ENCODE data around the gene ITGA2. TPM values are rescaled to one million over a fixed set of nuclear protein-coding genes. Genes with fewer than 3 reads are reported as not detected.

ITGA2 gene
- polyA plus RNA-seq, 1 experiment: 5.3 TPM

- TF ChIP-seq, protein P1, sequence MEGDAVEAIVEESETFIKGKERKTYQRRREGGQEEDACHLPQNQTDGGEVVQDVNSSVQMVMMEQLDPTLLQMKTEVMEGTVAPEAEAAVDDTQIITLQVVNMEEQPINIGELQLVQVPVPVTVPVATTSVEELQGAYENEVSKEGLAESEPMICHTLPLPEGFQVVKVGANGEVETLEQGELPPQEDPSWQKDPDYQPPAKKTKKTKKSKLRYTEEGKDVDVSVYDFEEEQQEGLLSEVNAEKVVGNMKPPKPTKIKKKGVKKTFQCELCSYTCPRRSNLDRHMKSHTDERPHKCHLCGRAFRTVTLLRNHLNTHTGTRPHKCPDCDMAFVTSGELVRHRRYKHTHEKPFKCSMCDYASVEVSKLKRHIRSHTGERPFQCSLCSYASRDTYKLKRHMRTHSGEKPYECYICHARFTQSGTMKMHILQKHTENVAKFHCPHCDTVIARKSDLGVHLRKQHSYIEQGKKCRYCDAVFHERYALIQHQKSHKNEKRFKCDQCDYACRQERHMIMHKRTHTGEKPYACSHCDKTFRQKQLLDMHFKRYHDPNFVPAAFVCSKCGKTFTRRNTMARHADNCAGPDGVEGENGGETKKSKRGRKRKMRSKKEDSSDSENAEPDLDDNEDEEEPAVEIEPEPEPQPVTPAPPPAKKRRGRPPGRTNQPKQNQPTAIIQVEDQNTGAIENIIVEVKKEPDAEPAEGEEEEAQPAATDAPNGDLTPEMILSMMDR (IDR thresholded peaks at IDR 0.05; ENCODE audit: insufficient read depth, low read depth, low read length): no peak
- POLR2A ChIA-PET: interaction anchor here (0.7 kb wide), 1 partner anchor 10 kb away, joined by 3 read pairs; no protein-coding TSS in a partner anchor
- H3K4me3 ChIP-seq (ENCODE audit: low read depth, low read length): no peak overlapping the region
- H3K36me3 ChIP-seq (ENCODE audit: control insufficient read depth, insufficient read depth, low read length): no peaks in the 10 kb centered on the region
- CTCF ChIA-PET: interaction anchor here (0.8 kb wide), 1 partner anchor 93 kb away, joined by 3 read pairs; no protein-coding TSS in a partner anchor
- DNase-seq (ENCODE audit: low read depth): no peak
- no peaks in the 10 kb centered on the region for H3K27me3 ChIP-seq (ENCODE audit: control insufficient read depth, insufficient read depth, low read length)
Measured at GRCh38 chr5:53041740-53042139, 52.6 kb downstream of the ITGA2 start.

- ChIA-PET POLR2A (no interaction called here), CTCF (interaction anchor here (1.2 to 1.9 kb wide), 2 partner anchors 10 to 97 kb away, joined by 3 to 6 read pairs; no protein-coding TSS in a partner anchor)
- no peaks in the 10 kb centered on the region for H3K27me3 ChIP-seq (ENCODE audit: control insufficient read depth, insufficient read depth, low read length)
- H3K4me3 ChIP-seq (ENCODE audit: low read depth, low read length): no peak overlapping the region
- TF ChIP-seq, protein P1 (IDR thresholded peaks at IDR 0.05; ENCODE audit: insufficient read depth, low read depth, low read length): no peak
- no peaks in the 10 kb centered on the region for H3K36me3 ChIP-seq (ENCODE audit: control insufficient read depth, insufficient read depth, low read length)
- no peak for DNase-seq (ENCODE audit: low read depth)
Measured at GRCh38 chr5:53045263-53045662, 56.1 kb downstream of the ITGA2 start.

GRCh38 chr5:53048248-53048647 is 59.1 kb downstream of the ITGA2 start:
- TF ChIP-seq, protein P1 (IDR thresholded peaks at IDR 0.05; ENCODE audit: insufficient read depth, low read depth, low read length): no peak
- CTCF ChIA-PET: interaction anchor here (0.6 to 1.5 kb wide), 2 partner anchors 12 to 106 kb away, joined by 3 to 5 read pairs; no protein-coding TSS in a partner anchor
- POLR2A ChIA-PET: no interaction called here
- H3K36me3 ChIP-seq (ENCODE audit: control insufficient read depth, insufficient read depth, low read length): no peaks in the 10 kb centered on the region; the same call in 1 of the 2 replicates
- no peak overlapping the region for H3K4me3 ChIP-seq (ENCODE audit: low read depth, low read length)
- DNase-seq (ENCODE audit: low read depth): no peak
- H3K27me3 ChIP-seq (ENCODE audit: control insufficient read depth, insufficient read depth, low read length): no peaks in the 10 kb centered on the region

DNA sequence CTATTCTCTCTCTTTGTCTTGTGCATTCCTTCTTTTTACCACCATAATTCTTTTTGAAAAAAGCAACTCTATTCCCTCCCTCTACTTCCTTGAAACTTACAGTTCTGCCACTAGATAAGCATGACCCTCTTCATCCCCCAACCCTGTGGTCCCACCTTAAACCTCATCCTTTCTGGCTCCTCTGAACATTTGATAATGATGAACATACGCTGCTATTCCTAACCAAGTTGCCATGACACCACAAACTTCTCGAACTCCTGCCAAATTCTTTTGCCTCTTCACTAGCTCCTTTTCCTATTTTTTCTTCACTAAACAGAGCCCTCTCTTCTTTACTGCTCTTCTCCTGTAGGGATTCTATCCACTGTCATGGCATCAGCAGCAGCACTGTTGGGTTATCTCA is 63.3 kb downstream of the ITGA2 start:
- peaks cover 2% of the 10 kb centered on the region; the same call in 1 of the 2 replicates for H3K36me3 ChIP-seq (ENCODE audit: control insufficient read depth, insufficient read depth, low read length)
- ChIA-PET POLR2A (no interaction called here), CTCF (interaction anchor here (0.9 kb wide), 1 partner anchor 20 kb away, joined by 3 read pairs; no protein-coding TSS in a partner anchor)
- TF ChIP-seq, protein P1 (IDR thresholded peaks at IDR 0.05; ENCODE audit: insufficient read depth, low read depth, low read length): no peak
- no peak for DNase-seq (ENCODE audit: low read depth)
- no peak overlapping the region for H3K4me3 ChIP-seq (ENCODE audit: low read depth, low read length)
- no peaks in the 10 kb centered on the region for H3K27me3 ChIP-seq (ENCODE audit: control insufficient read depth, insufficient read depth, low read length)

GRCh38 chr5:53053364-53053763 is 64.2 kb downstream of the ITGA2 start:
- H3K27me3 ChIP-seq (ENCODE audit: control insufficient read depth, insufficient read depth, low read length): no peaks in the 10 kb centered on the region
- H3K4me3 ChIP-seq (ENCODE audit: low read depth, low read length): no peak overlapping the region
- DNase-seq (ENCODE audit: low read depth): no peak
- CTCF ChIA-PET: interaction anchor here (0.9 kb wide), 1 partner anchor 21 kb away, joined by 3 read pairs; no protein-coding TSS in a partner anchor
- TF ChIP-seq, protein P1 (IDR thresholded peaks at IDR 0.05; ENCODE audit: insufficient read depth, low read depth, low read length): no peak
- peaks cover 2% of the 10 kb centered on the region; the same call in 1 of the 2 replicates for H3K36me3 ChIP-seq (ENCODE audit: control insufficient read depth, insufficient read depth, low read length)
- POLR2A ChIA-PET: no interaction called here
